Suprapubic skin (tissue), 4 donors: Measurements from ENCODE around the gene RUNX2.

ENCODE experiments used
- CTCF ChIP-seq, 2 donors: fragments of 200-600 bp in 1 of 2; fragments of 450-650 bp in 1 of 2; sonication (generic) in 1 of 2; IDR thresholded peaks; one replicate each; pipeline ENCODE4 v1.5.1; 2016 to 2019; ENCODE audit warnings: antibody characterized with exemption in 2 of 2, mild to moderate bottlenecking in 1 of 2, moderate library complexity in 1 of 2
- EP300 ChIP-seq: sonication (generic); formaldehyde crosslinking; IDR thresholded peaks from one replicate; pipeline ENCODE4 v1.6.1; 2017; ENCODE audit warnings: antibody characterized with exemption
- POLR2A ChIP-seq, 2 donors: fragments of 450-650 bp; IDR thresholded peaks; one replicate each; pipeline ENCODE4 v1.6.1; 2017; ENCODE audit warnings: antibody characterized with exemption in 2 of 2, mild to moderate bottlenecking in 2 of 2, moderate library complexity in 2 of 2
- POLR2AphosphoS5 ChIP-seq, 3 donors: sonication (generic); formaldehyde crosslinking; IDR thresholded peaks; one replicate each; pipeline ENCODE4 v1.6.1; 2017; ENCODE audit warnings: antibody characterized with exemption in 3 of 3

- TF ChIP-seq CTCF (IDR thresholded peaks at IDR 0.05) (no peak), POLR2AphosphoS5 (IDR thresholded peaks at IDR 0.05) (no peak), POLR2A (IDR thresholded peaks at IDR 0.05) (no peak), EP300 (no peak)
Measured at GRCh38 chr6:45323656-45324224, 4.4 kb upstream of the RUNX2 start.
